ENCODE results near the gene CRACR2B. TPM values are rescaled to one million over a fixed set of nuclear protein-coding genes. Genes with fewer than 3 reads are reported as not detected.

Gene CRACR2B
- total RNA-seq, 3 donors from 2014 or later (not counting 1 experiment from before 2014, with no cell fraction given), result 3.4 to 10.1 (median 3.8) TPM

DNA sequence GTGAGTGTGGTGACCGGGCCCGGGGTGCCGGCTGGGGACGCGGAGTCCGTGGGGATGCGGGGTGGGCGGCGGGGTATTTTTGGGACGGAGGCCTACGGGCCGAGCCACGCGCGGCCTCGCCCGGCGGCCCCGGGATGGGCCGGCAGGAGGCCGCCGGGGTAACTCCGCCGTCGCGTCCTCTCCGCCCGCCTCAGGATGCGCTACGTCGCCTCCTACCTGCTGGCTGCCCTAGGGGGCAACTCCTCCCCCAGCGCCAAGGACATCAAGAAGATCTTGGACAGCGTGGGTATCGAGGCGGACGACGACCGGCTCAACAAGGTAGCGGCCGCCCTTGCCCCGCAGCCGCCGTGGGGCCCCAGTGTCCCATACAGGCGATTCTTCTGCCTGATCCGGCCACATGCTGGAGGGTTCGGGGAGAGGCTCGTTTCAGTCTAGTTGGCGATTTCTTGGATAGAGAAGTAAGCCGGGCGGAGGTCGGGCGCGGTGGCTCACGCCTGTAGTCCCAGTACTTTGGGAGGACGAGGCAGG is 17.6 kb upstream of the CRACR2B start:
- intact Hi-C loops (cut with micrococcal nuclease), result no loop called here
- H3K36me3 Mint-ChIP-seq, result no peaks in the 10 kb centered on the region
- H3K4me3 Mint-ChIP-seq, result peak overlapping the region; percentile 90
- no peaks in the 10 kb centered on the region for H3K27me3 Mint-ChIP-seq (ENCODE audit: low read depth in 2 of 2)
- no peak for DNase-seq
- WGBS (ENCODE audit: insufficient coverage), result under 1% methylated on average over 55 of the region's 55 CpGs
- H3K27me3 ChIP-seq (ENCODE audit: control insufficient read depth, insufficient read depth, low read length), result no peaks in the 10 kb centered on the region
- TF ChIP-seq, protein P1, sequence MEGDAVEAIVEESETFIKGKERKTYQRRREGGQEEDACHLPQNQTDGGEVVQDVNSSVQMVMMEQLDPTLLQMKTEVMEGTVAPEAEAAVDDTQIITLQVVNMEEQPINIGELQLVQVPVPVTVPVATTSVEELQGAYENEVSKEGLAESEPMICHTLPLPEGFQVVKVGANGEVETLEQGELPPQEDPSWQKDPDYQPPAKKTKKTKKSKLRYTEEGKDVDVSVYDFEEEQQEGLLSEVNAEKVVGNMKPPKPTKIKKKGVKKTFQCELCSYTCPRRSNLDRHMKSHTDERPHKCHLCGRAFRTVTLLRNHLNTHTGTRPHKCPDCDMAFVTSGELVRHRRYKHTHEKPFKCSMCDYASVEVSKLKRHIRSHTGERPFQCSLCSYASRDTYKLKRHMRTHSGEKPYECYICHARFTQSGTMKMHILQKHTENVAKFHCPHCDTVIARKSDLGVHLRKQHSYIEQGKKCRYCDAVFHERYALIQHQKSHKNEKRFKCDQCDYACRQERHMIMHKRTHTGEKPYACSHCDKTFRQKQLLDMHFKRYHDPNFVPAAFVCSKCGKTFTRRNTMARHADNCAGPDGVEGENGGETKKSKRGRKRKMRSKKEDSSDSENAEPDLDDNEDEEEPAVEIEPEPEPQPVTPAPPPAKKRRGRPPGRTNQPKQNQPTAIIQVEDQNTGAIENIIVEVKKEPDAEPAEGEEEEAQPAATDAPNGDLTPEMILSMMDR (IDR thresholded peaks at IDR 0.05), result no peak
- peaks cover 33% of the 10 kb centered on the region for H3K4me1 ChIP-seq (ENCODE audit: control insufficient read depth, insufficient read depth, low read length)
- H3K27ac Mint-ChIP-seq, result peak overlapping the region; percentile 94 to 95
- no peaks in the 10 kb centered on the region for H3K9me3 Mint-ChIP-seq
- H3K27ac ChIP-seq (ENCODE audit: low read length), result peak overlapping the region; percentile 73
- H3K4me3 ChIP-seq (ENCODE audit: low read length), result peak overlapping the region; percentile 50
- peaks cover 22 to 26% of the 10 kb centered on the region in 2 donors for H3K4me1 Mint-ChIP-seq
- peak; percentile 6 to 26 (median 19) for ATAC-seq
- no peaks in the 10 kb centered on the region for H3K9me3 ChIP-seq (ENCODE audit: control insufficient read depth, insufficient read depth, low read length)
- peaks cover 26% of the 10 kb centered on the region for H3K36me3 ChIP-seq (ENCODE audit: control insufficient read depth, insufficient read depth, low read length)

DNA sequence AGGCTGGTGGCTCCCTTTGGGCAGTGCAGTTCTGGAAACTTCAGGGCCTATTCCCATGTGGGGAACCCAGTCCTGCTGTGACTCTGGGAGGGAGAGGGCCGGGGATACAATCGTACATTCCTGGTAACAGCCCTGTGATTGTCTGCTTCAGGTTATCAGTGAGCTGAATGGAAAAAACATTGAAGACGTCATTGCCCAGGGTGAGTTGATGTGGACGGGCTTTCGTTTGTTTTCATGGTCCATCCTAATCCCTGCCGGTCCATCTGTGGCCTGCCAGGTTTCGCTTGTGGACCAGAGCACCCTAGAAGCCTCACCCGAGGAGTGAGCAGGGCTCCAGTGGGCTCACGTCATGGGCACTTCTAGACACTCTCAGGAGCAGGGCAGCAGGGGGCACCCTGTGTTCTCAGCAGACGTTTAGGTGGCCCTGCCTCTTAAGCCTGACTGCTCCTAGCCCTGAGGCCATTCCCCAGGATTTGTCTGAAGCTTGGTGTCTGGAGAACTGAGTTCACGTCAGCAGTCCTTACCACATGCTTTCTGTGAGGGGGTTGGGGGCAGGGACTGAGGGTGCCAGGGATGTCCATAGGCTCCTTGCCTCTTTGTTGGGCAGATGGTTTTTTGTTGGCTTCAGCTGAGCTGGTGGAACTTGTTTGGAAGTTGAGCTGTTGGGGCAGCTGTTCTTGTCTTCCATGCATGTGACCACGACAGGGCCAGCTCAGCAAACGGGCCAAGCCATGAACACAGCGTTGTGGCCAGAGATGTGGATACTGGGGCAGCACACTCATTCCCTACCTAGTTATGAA is 16.1 kb upstream of the CRACR2B start:
- intact Hi-C loops (cut with micrococcal nuclease), result no loop called here

DNA sequence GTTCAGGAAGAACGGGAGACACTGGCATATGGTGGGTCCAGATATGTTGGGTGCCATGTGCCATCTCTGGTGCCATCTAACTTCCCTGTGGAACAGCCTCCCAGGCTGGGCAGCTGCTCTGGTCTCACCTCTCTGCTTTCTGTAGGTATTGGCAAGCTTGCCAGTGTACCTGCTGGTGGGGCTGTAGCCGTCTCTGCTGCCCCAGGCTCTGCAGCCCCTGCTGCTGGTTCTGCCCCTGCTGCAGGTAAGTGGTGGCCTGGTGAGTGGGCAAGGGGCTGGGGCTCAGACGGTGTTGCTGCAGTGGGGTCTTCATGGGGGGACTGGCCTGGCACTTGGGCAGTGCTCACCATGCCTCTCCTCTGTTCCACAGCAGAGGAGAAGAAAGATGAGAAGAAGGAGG is 15.3 kb upstream of the CRACR2B start:
- Mint-ChIP-seq H3K9me3 (no peaks in the 10 kb centered on the region), H3K36me3 (no peaks in the 10 kb centered on the region), H3K4me1 (peaks cover 22 to 26% of the 10 kb centered on the region in 2 donors), H3K27ac (no peak overlapping the region), H3K27me3 (ENCODE audit: low read depth in 2 of 2) (no peaks in the 10 kb centered on the region), H3K4me3 (peak overlapping the region; percentile 25)
- 91% methylated on average over 3 of the region's 3 CpGs for WGBS (ENCODE audit: insufficient coverage)
- Histone ChIP-seq H3K27me3 (ENCODE audit: control insufficient read depth, insufficient read depth, low read length) (no peaks in the 10 kb centered on the region), H3K36me3 (ENCODE audit: control insufficient read depth, insufficient read depth, low read length) (peaks cover 26% of the 10 kb centered on the region), H3K4me1 (ENCODE audit: control insufficient read depth, insufficient read depth, low read length) (peaks cover 29% of the 10 kb centered on the region), H3K27ac (ENCODE audit: low read length) (no peak overlapping the region), H3K4me3 (ENCODE audit: low read length) (no peak overlapping the region), H3K9me3 (ENCODE audit: control insufficient read depth, insufficient read depth, low read length) (no peaks in the 10 kb centered on the region)
- TF ChIP-seq, protein P1 (IDR thresholded peaks at IDR 0.05), result no peak
- ATAC-seq, result no peak
- intact Hi-C loops (cut with micrococcal nuclease), result no loop called here
- DNase-seq, result no peak

More for the DNA sequence above, 16.1 kb upstream of the CRACR2B start:
- H3K27me3 Mint-ChIP-seq (ENCODE audit: low read depth in 2 of 2), result no peaks in the 10 kb centered on the region
- TF ChIP-seq, protein P1 (IDR thresholded peaks at IDR 0.05), result no peak
- peaks cover 22 to 26% of the 10 kb centered on the region in 2 donors for H3K4me1 Mint-ChIP-seq
- H3K36me3 Mint-ChIP-seq, result no peaks in the 10 kb centered on the region
- peaks cover 26% of the 10 kb centered on the region for H3K36me3 ChIP-seq (ENCODE audit: control insufficient read depth, insufficient read depth, low read length)
- H3K27ac Mint-ChIP-seq, result peak overlapping the region; percentile 16 to 94
- DNase-seq (no peak), ATAC-seq (no peak)
- H3K4me3 ChIP-seq (ENCODE audit: low read length), result no peak overlapping the region
- no peaks in the 10 kb centered on the region for H3K9me3 ChIP-seq (ENCODE audit: control insufficient read depth, insufficient read depth, low read length)
- H3K27me3 ChIP-seq (ENCODE audit: control insufficient read depth, insufficient read depth, low read length), result no peaks in the 10 kb centered on the region
- WGBS (ENCODE audit: insufficient coverage), result 80% methylated on average over 14 of the region's 14 CpGs
- H3K4me3 Mint-ChIP-seq, result peak overlapping the region; percentile 58
- H3K27ac ChIP-seq (ENCODE audit: low read length), result no peak overlapping the region
- H3K4me1 ChIP-seq (ENCODE audit: control insufficient read depth, insufficient read depth, low read length), result peaks cover 29% of the 10 kb centered on the region
- H3K9me3 Mint-ChIP-seq, result no peaks in the 10 kb centered on the region
